Endodermal cell (in vitro differentiated cells): ENCODE data around the gene NOX5. TPM values are rescaled to one million over a fixed set of nuclear protein-coding genes. Genes with fewer than 3 reads are reported as not detected.
A peak's percentile ranks its signal among the peaks of the same experiment; 100 is the strongest.

ENCODE experiments used
- DNase-seq: peaks from one replicate; pipeline ENCODE4 v3.0.0-alpha.2; 2017
- H3K27ac ChIP-seq: 2 replicates; pipeline ENCODE4 v1.5.1; 2013; ENCODE audit warnings: mild to moderate bottlenecking, low read depth, low read length, moderate library complexity
- H3K27me3 ChIP-seq: 2 replicates; pipeline ENCODE4 v1.6.1; 2013; ENCODE audit warnings: mild to moderate bottlenecking, low read length, moderate library complexity; ENCODE audit not compliant: insufficient read depth, control insufficient read depth, poor library complexity, severe bottlenecking
- H3K36me3 ChIP-seq: 2 replicates; pipeline ENCODE4 v1.7.0; 2013; ENCODE audit warnings: mild to moderate bottlenecking, low read length, moderate library complexity; ENCODE audit not compliant: control insufficient read depth, insufficient read depth
- H3K4me1 ChIP-seq: one replicate; pipeline ENCODE4 v1.7.0; 2013; ENCODE audit warnings: low read length; ENCODE audit not compliant: control insufficient read depth, insufficient read depth
- H3K4me3 ChIP-seq: 2 replicates; pipeline ENCODE4 v1.5.1; 2013; ENCODE audit warnings: mild to moderate bottlenecking, low read length, moderate library complexity
- H3K9ac ChIP-seq: 2 replicates; pipeline ENCODE4 v1.6.1; 2013; ENCODE audit warnings: mild to moderate bottlenecking, low read length, moderate library complexity; ENCODE audit not compliant: poor library complexity, severe bottlenecking; ENCODE audit errors: extremely low read depth
- H3K9me3 ChIP-seq: 2 replicates; pipeline ENCODE4 v1.6.1; 2013; ENCODE audit warnings: mild to moderate bottlenecking, low read length, moderate library complexity; ENCODE audit not compliant: control insufficient read depth
- H3K27ac Mint-ChIP-seq: 2 replicates; pipeline ENCODE4 v1.8.0; 2020; ENCODE audit warnings: mixed read lengths
- H3K27me3 Mint-ChIP-seq: 2 replicates; pipeline ENCODE4 v1.8.0; 2021; ENCODE audit warnings: mild to moderate bottlenecking, mixed read lengths; ENCODE audit not compliant: insufficient read depth
- H3K36me3 Mint-ChIP-seq: 2 replicates; pipeline ENCODE4 v1.8.0; 2020; ENCODE audit warnings: low read depth, mixed read lengths
- H3K4me1 Mint-ChIP-seq: 2 replicates; pipeline ENCODE4 v1.8.0; 2020; ENCODE audit warnings: mixed read lengths
- H3K4me3 Mint-ChIP-seq: 2 replicates; pipeline ENCODE4 v1.8.0; 2020; ENCODE audit warnings: mild to moderate bottlenecking, moderate library complexity, mixed read lengths
- H3K9me3 Mint-ChIP-seq: 2 replicates; pipeline ENCODE4 v1.8.0; 2020; ENCODE audit warnings: mild to moderate bottlenecking, mixed read lengths
- CTCF ChIP-seq: fragments of 200-600 bp; sonication (generic); conservative IDR thresholded peaks from 2 replicates; pipeline ENCODE4 v1.5.0; 2021; ENCODE audit warnings: antibody characterized with exemption, mild to moderate bottlenecking
- WGBS, 2 experiments: methylation state at CpG; one replicate each; pipeline versions ENCODE4 v1.1.5 to v1.1.7; 2013; ENCODE audit warnings: missing lambda C conversion rate in 2 of 2, mixed read lengths in 1 of 2; ENCODE audit not compliant: insufficient coverage in 1 of 2, insufficient read length in 1 of 2; 5-methylcytosine and 5-hydroxymethylcytosine counted together
- total RNA-seq, 2 donors: library from RNA; stranded (reverse); fragmentation: NEBNext Ultra II Directional in 1 of 2; extraction: Animal tissue kit (Norgen Biotek cat#: 25700) in 1 of 2; gene quantifications; 2 replicates in 1 of 2; 3 replicates in 1 of 2; pipeline ENCODE4 v1.2.1, GENCODE V29; 2021

NOX5 gene
- total RNA-seq, 2 donors from 2014 or later = not detected

DNA sequence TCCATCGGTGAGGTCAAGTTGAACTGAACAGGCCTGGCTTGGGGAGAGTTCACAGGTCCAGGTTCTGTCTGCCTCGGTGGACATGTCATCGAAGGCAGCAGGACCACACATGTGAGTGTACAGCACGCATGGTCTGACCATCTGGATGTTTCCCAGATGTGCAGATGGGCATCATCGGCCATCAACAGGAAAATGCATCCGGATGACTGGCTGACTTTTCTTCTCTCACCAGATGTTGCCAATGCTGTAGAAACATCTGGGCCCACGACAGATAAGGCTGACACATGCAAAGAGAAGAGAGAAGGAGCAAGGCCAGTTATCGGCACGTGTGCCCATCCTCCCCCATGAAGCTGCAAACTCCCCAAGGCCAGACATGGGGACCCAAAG is 45.1 kb downstream of the NOX5 start:
- no peak overlapping the region for H3K27ac ChIP-seq

GRCh38 chr15:69060041-69060481 is 45.6 kb downstream of the NOX5 start:
- no peak overlapping the region for H3K4me3 ChIP-seq
- H3K9ac ChIP-seq = no peak overlapping the region
- Mint-ChIP-seq H3K27me3 (peaks cover 22% of the 10 kb centered on the region), H3K4me3 (no peak overlapping the region), H3K4me1 (peaks cover 26% of the 10 kb centered on the region), H3K9me3 (no peaks in the 10 kb centered on the region), H3K27ac (no peak overlapping the region), H3K36me3 (no peaks in the 10 kb centered on the region)
- WGBS, 2 experiments = 43 to 58% methylated on average over 3 to 6 of the region's 6 CpGs
- H3K27ac ChIP-seq = no peak overlapping the region
- no peaks in the 10 kb centered on the region for H3K9me3 ChIP-seq
- H3K4me1 ChIP-seq = peaks cover 3% of the 10 kb centered on the region
- peak; percentile 89 for DNase-seq
- H3K27me3 ChIP-seq = peaks cover 19% of the 10 kb centered on the region
- no peaks in the 10 kb centered on the region for H3K36me3 ChIP-seq
- no peak for TF ChIP-seq CTCF

More for the DNA sequence above, 45.1 kb downstream of the NOX5 start:
- no peak for DNase-seq
- no peaks in the 10 kb centered on the region for H3K9me3 ChIP-seq
- H3K27ac Mint-ChIP-seq = no peak overlapping the region
- peaks cover 22% of the 10 kb centered on the region for H3K27me3 Mint-ChIP-seq
- H3K9ac ChIP-seq = no peak overlapping the region
- H3K36me3 Mint-ChIP-seq = no peaks in the 10 kb centered on the region
- peaks cover 24% of the 10 kb centered on the region for H3K4me1 Mint-ChIP-seq
- TF ChIP-seq CTCF = no peak
- H3K4me1 ChIP-seq = peaks cover 3% of the 10 kb centered on the region
- H3K27me3 ChIP-seq = peaks cover 19% of the 10 kb centered on the region
- H3K9me3 Mint-ChIP-seq = no peaks in the 10 kb centered on the region
- no peak overlapping the region for H3K4me3 Mint-ChIP-seq
- no peak overlapping the region for H3K4me3 ChIP-seq
- no peaks in the 10 kb centered on the region for H3K36me3 ChIP-seq
- 84 to 94% methylated on average over 6 to 9 of the region's 9 CpGs for WGBS, 2 experiments

- WGBS, 2 experiments = 82 to 100% methylated on average over 3 to 4 of the region's 4 CpGs
- DNase-seq = no peak
- H3K36me3 ChIP-seq = no peaks in the 10 kb centered on the region
- Mint-ChIP-seq H3K4me1 (peaks cover 30% of the 10 kb centered on the region), H3K9me3 (no peaks in the 10 kb centered on the region), H3K27ac (no peak overlapping the region), H3K36me3 (no peaks in the 10 kb centered on the region), H3K27me3 (peaks cover 22% of the 10 kb centered on the region), H3K4me3 (no peak overlapping the region)
- TF ChIP-seq CTCF = no peak
- H3K4me1 ChIP-seq = peaks cover 3% of the 10 kb centered on the region
- H3K9me3 ChIP-seq = no peaks in the 10 kb centered on the region
- H3K9ac ChIP-seq = no peak overlapping the region
- H3K4me3 ChIP-seq = no peak overlapping the region
- H3K27ac ChIP-seq = no peak overlapping the region
- peaks cover 19% of the 10 kb centered on the region for H3K27me3 ChIP-seq
These were observed 46.2 kb downstream of the NOX5 start for GRCh38 chr15:69060744-69061143.
